Measurements from ENCODE around the gene OGFR. TPM values are rescaled to one million over a fixed set of nuclear protein-coding genes. Genes with fewer than 3 reads are reported as not detected.
A peak's percentile ranks its signal among the peaks of the same experiment; 100 is the strongest.

Gene OGFR
- total RNA-seq, 5 donors from 2014 or later (not counting 1 experiment from before 2014, with no cell fraction given) = 46.5 to 91.1 (median 83.0) TPM

DNA sequence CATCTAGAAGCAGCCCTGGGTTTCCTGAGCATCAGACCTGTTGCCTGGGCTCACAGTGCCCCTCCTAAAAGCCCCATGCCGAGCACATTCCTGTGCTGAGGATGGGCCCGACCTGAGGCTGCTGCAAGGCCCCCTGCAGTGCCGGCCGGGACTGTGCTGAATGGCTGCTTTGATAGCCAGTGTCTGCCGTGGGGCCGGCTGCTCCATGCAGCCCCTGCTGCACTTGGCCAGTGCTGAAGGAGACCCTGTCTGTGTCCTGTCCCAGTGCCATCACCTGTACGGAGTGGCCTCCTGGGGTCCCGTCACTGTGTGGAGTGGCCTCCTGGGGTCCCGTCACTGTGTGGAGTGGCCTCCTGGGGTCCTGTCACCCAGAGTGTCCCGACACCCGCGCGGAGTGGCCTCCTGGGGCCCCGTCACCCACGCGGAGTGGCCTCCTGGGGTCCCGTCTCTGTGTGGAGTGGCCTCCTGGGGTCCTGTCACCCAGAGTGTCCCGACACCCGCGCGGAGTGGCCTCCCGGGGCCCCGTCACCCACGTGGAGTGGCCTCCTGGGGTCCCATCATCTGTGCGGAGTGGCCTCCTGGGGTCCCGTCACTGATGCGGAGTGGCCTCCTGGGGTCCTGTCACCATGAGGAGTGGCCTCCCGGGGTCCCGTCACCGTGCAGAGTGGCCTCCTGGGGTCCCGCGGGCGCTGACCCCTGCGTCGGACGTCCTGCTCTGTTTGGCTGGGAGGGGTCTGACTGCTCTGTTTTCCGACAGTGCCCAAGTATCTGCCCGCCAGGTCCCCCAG is 19.2 kb downstream of the OGFR start:
- no peak overlapping the region for H3K27ac Mint-ChIP-seq
- Histone ChIP-seq H3K9me3 (no peaks in the 10 kb centered on the region), H3K36me3 (ENCODE audit: control insufficient read depth in 2 of 2, extremely low read depth in 1 of 2, insufficient read depth in 1 of 2, low read length in 1 of 2) (no peaks in the 10 kb centered on the region), H3K4me3 (ENCODE audit: control insufficient read depth in 1 of 2, extremely low read depth in 1 of 2, low read length in 1 of 2) (no peak overlapping the region), H3K27ac (ENCODE audit: low read length) (no peak overlapping the region), H3K4me1 (ENCODE audit: control insufficient read depth in 1 of 2, extremely low read depth in 1 of 2, insufficient read depth in 2 of 2, low read length in 2 of 2) (peaks cover 6 to 20% of the 10 kb centered on the region in 2 experiments), H3K27me3 (replicated peaks in 1 of 2; ENCODE audit: control insufficient read depth in 2 of 2, extremely low read depth in 1 of 2, insufficient read depth in 2 of 2, low read length in 1 of 2) (peaks cover 0 to 41% of the 10 kb centered on the region in 2 experiments)
- ChIA-PET CTCF (no interaction called here), POLR2A (no interaction called here)
- H3K27me3 Mint-ChIP-seq = peaks cover 0 to 6% of the 10 kb centered on the region in 2 donors
- no peak for DNase-seq
- no peak overlapping the region for H3K4me3 Mint-ChIP-seq
- no peaks in the 10 kb centered on the region for H3K36me3 Mint-ChIP-seq
- WGBS (ENCODE audit: insufficient coverage) = 92% methylated on average over 38 of the region's 38 CpGs
- H3K9me3 Mint-ChIP-seq = no peaks in the 10 kb centered on the region
- ATAC-seq (replicated peaks in 1 of 4) = no peak
- peaks cover 0 to 14% (median 2%) of the 10 kb centered on the region in 3 donors for H3K4me1 Mint-ChIP-seq

DNA sequence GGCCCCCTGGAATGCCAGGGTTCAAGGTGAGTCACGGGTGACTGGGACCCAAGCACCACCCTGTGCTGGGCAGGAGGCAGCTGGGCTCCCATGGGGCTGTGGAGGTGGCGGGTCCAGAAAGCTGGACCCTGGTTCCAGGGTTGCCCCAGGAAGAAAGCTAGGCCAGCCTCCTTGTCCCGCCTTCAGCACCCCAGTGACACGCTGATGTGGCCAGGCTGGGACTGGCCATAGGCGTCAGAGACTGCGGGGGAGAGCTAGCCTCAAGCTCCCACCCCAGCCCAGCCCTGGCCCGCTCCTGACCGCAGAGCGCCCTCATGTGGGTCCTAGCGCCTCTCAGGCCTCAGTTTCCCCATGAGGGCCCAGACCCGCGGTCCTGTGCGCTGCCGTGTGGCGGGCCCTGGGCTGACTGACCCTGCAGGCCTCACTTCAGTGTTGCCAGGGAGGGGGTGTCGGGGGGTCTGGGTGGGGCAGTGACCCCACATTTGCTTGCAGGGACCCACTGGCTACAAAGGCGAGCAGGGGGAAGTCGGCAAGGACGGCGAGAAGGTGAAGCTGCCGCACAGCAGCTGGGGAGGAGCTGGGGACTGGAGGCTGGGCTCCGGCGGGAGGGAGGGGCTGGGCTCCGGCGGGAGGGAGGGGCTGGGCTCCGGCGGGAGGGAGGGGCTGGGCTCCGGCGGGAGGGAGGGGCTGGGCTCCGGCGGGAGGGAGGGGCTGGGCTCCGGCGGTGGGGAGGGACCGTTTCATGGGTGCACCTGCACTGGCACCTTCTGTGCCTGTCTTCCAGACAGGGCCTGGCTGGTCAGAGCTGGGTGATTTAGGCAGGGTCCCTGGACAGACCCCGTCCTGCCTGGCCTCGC is 20.1 kb downstream of the OGFR start:
- Histone ChIP-seq H3K36me3 (ENCODE audit: control insufficient read depth in 2 of 2, extremely low read depth in 1 of 2, insufficient read depth in 1 of 2, low read length in 1 of 2) (no peaks in the 10 kb centered on the region), H3K9me3 (no peaks in the 10 kb centered on the region), H3K4me3 (ENCODE audit: control insufficient read depth in 1 of 2, extremely low read depth in 1 of 2, low read length in 1 of 2) (peak overlapping the region; percentile 15 to 36), H3K27me3 (replicated peaks in 1 of 2; ENCODE audit: control insufficient read depth in 2 of 2, extremely low read depth in 1 of 2, insufficient read depth in 2 of 2, low read length in 1 of 2) (peaks cover 0 to 37% of the 10 kb centered on the region in 2 experiments), H3K4me1 (ENCODE audit: control insufficient read depth in 1 of 2, extremely low read depth in 1 of 2, insufficient read depth in 2 of 2, low read length in 2 of 2) (peaks cover 6 to 20% of the 10 kb centered on the region in 2 experiments), H3K27ac (ENCODE audit: low read length) (no peak overlapping the region)
- DNase-seq (peak in 28 of 35 experiments; percentile 25 to 74 (median 46)), ATAC-seq (replicated peaks in 1 of 4) (peak; percentile 47 to 79 (median 78))
- Mint-ChIP-seq H3K27ac (no peak overlapping the region), H3K27me3 (peaks cover 0 to 6% of the 10 kb centered on the region in 2 donors), H3K9me3 (no peaks in the 10 kb centered on the region), H3K4me3 (peak overlapping the region in 2 of 3 donors; percentile 21 to 22), H3K4me1 (peaks cover 0 to 14% (median 2%) of the 10 kb centered on the region in 3 donors), H3K36me3 (no peaks in the 10 kb centered on the region)
- ChIA-PET CTCF (no interaction called here), POLR2A (no interaction called here)
- WGBS (ENCODE audit: insufficient coverage) = 51% methylated on average over 22 of the region's 36 CpGs

DNA sequence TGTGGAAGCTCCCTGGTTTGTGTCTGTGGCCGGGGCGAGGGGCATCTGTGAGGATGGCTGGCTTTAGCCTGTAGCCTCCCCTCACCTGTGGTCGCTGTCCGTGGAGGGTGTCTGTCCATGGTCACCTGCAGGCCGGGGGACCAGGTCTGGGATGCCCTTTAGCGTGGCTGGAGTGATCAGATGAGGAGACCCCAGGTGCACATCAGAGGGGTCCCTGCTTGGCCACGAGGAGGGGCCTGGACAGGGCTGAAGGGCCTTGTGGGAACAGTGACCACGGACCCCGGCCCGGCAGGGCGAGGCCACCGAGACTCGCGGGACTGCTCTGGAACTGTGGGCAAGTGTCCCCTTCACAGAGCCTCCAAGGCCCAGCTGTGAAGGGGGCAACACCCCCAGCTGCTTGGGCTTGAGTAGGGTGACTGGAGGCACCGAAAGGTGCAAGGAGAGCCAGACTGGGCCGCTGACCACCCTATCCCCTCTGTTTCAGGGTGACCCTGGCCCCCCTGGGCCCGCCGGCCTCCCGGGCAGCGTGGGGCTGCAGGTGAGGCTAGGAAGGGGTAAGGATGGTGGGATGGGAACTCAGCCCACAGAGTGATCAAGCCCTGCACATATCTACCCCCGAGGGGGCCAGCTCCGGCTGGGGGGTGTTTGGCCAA is 20.8 kb downstream of the OGFR start:
- no peaks in the 10 kb centered on the region for H3K36me3 ChIP-seq (ENCODE audit: control insufficient read depth in 2 of 2, extremely low read depth in 1 of 2, insufficient read depth in 1 of 2, low read length in 1 of 2)
- Mint-ChIP-seq H3K9me3 (no peaks in the 10 kb centered on the region), H3K27me3 (no peaks in the 10 kb centered on the region), H3K27ac (no peak overlapping the region), H3K36me3 (no peaks in the 10 kb centered on the region), H3K4me1 (peaks cover 0 to 14% (median 2%) of the 10 kb centered on the region in 3 donors), H3K4me3 (no peak overlapping the region)
- ChIA-PET CTCF (no interaction called here), POLR2A (no interaction called here)
- peaks cover 0 to 30% of the 10 kb centered on the region in 2 experiments for H3K27me3 ChIP-seq (replicated peaks in 1 of 2; ENCODE audit: control insufficient read depth in 2 of 2, extremely low read depth in 1 of 2, insufficient read depth in 2 of 2, low read length in 1 of 2)
- H3K4me3 ChIP-seq (ENCODE audit: control insufficient read depth in 1 of 2, extremely low read depth in 1 of 2, low read length in 1 of 2) = no peak overlapping the region
- ATAC-seq (replicated peaks in 1 of 4) (peak in 1 of 4 experiments; percentile 14), DNase-seq (no peak)
- H3K4me1 ChIP-seq (ENCODE audit: control insufficient read depth in 1 of 2, extremely low read depth in 1 of 2, insufficient read depth in 2 of 2, low read length in 2 of 2) = peaks cover 6 to 20% of the 10 kb centered on the region in 2 experiments
- no peak overlapping the region for H3K27ac ChIP-seq (ENCODE audit: low read length)
- WGBS (ENCODE audit: insufficient coverage) = 94% methylated on average over 15 of the region's 22 CpGs
- no peaks in the 10 kb centered on the region for H3K9me3 ChIP-seq

DNA sequence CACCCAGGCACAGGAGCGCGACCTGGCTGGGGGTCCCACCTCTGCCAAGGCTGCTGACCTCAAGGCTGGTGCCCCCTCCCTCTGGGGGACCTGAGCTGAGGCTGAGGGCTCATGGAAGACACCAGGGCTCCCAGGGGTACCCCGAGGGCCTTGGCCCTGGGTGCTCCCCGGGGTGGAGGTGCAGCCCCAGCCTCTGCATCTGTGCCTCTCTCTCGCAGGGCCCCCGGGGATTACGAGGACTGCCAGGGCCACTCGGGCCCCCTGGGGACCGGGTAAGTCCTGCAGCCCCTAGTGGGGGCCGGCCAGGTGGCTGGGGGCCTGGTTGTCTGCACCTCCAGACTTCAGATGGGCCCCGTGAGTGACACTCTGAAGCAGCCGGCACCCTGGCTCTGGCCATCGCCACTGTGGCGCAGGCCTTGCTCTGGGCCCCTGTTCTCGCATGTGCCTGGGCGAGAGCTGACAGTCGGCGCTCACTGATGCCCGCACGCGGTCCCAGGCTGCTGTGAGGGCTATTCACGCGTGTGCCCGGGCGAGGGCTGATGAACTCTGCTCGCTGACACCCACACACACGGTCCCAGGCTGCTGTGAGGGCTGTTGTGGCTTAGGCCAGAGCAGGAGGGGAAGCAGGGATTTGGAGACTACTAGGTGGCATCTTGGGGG is 21.5 kb downstream of the OGFR start:
- H3K4me3 ChIP-seq (ENCODE audit: control insufficient read depth in 1 of 2, extremely low read depth in 1 of 2, low read length in 1 of 2) = no peak overlapping the region
- no peaks in the 10 kb centered on the region for H3K36me3 Mint-ChIP-seq
- H3K27me3 ChIP-seq (replicated peaks in 1 of 2; ENCODE audit: control insufficient read depth in 2 of 2, extremely low read depth in 1 of 2, insufficient read depth in 2 of 2, low read length in 1 of 2) = peaks cover 0 to 26% of the 10 kb centered on the region in 2 experiments
- H3K9me3 Mint-ChIP-seq = no peaks in the 10 kb centered on the region
- H3K9me3 ChIP-seq = no peaks in the 10 kb centered on the region
- no peak overlapping the region for H3K27ac ChIP-seq (ENCODE audit: low read length)
- H3K4me3 Mint-ChIP-seq = no peak overlapping the region
- DNase-seq = no peak
- H3K4me1 ChIP-seq (ENCODE audit: control insufficient read depth in 1 of 2, extremely low read depth in 1 of 2, insufficient read depth in 2 of 2, low read length in 2 of 2) = peaks cover 6 to 20% of the 10 kb centered on the region in 2 experiments
- no peak overlapping the region for H3K27ac Mint-ChIP-seq
- 84% methylated on average over 27 of the region's 27 CpGs for WGBS (ENCODE audit: insufficient coverage)
- POLR2A ChIA-PET = no interaction called here
- H3K36me3 ChIP-seq (ENCODE audit: control insufficient read depth in 2 of 2, extremely low read depth in 1 of 2, insufficient read depth in 1 of 2, low read length in 1 of 2) = no peaks in the 10 kb centered on the region
- CTCF ChIA-PET = no interaction called here
- no peak for ATAC-seq (replicated peaks in 1 of 4)
- no peaks in the 10 kb centered on the region for H3K27me3 Mint-ChIP-seq
- H3K4me1 Mint-ChIP-seq = peaks cover 0 to 14% (median 2%) of the 10 kb centered on the region in 3 donors

DNA sequence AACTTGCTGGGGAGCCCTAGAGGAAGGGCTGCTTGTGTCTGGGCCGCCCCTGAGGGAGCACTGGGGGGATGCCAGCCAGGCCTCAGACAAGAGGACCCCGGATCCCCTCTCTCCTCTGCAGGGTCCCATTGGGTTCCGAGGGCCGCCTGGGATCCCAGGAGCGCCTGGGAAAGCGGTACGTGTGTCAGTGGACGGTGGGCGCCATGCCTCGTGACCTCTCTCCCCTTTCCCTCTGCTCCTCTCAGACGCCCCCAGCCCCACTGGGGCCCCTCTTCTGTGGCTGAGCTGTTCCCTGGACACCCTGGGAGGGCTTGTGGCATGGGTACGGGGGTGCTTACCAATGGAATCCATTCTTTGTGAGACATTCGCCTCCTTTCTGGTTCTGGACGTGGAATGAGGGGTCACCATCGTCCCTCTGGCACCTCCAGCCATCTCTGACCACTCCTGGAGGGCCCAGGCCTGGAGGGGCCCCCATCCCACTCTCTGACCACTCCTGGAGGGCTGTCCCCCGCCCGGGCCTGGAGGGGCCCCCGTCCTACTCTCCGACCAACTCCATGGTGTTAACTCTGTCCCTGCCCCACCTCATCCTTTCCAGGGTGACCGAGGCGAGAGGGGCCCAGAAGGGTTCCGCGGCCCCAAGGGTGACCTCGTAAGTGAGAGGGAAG is 22.1 kb downstream of the OGFR start:
- Mint-ChIP-seq H3K36me3 (no peaks in the 10 kb centered on the region), H3K4me1 (peaks cover 0 to 17% (median 2%) of the 10 kb centered on the region in 3 donors), H3K27ac (no peak overlapping the region), H3K4me3 (no peak overlapping the region), H3K9me3 (no peaks in the 10 kb centered on the region), H3K27me3 (no peaks in the 10 kb centered on the region)
- Histone ChIP-seq H3K36me3 (ENCODE audit: control insufficient read depth in 2 of 2, extremely low read depth in 1 of 2, insufficient read depth in 1 of 2, low read length in 1 of 2) (no peaks in the 10 kb centered on the region), H3K4me1 (ENCODE audit: control insufficient read depth in 1 of 2, extremely low read depth in 1 of 2, insufficient read depth in 2 of 2, low read length in 2 of 2) (peaks cover 6 to 21% of the 10 kb centered on the region in 2 experiments), H3K27ac (ENCODE audit: low read length) (no peak overlapping the region), H3K4me3 (ENCODE audit: control insufficient read depth in 1 of 2, extremely low read depth in 1 of 2, low read length in 1 of 2) (no peak overlapping the region), H3K27me3 (replicated peaks in 1 of 2; ENCODE audit: control insufficient read depth in 2 of 2, extremely low read depth in 1 of 2, insufficient read depth in 2 of 2, low read length in 1 of 2) (peaks cover 0 to 23% of the 10 kb centered on the region in 2 experiments), H3K9me3 (no peaks in the 10 kb centered on the region)
- DNase-seq (no peak), ATAC-seq (replicated peaks in 1 of 4) (no peak)
- ChIA-PET POLR2A (no interaction called here), CTCF (no interaction called here)
- WGBS (ENCODE audit: insufficient coverage) = 82% methylated on average over 12 of the region's 24 CpGs

All from T-cell (primary cell).